H4 (cell line): ENCODE results near the gene BCAR3. TPM values are rescaled to one million over a fixed set of nuclear protein-coding genes. Genes with fewer than 3 reads are reported as not detected.

ENCODE experiments used
- DNase-seq: peaks from one replicate; pipeline ENCODE4 v3.0.0-alpha.2; 2015; ENCODE audit warnings: low spot score
- total RNA-seq: library from RNA; depleted of rRNA; stranded (reverse); fragments of >200 nt; shearing (Covaris generic); gene quantifications from 2 replicates; pipeline ENCODE4 v1.2.3, GENCODE V29; 2014; rRNA removed

BCAR3 gene
- total RNA-seq: 21.8 and 23.7 TPM in 2 replicates

- DNase-seq: no peak
Observed at GRCh38 chr1:93681101-93681988, at the start of gene BCAR3. Gene BCAR3, minus strand, starts transcription at chr1:93681837. Its CDS starts 6,907 bp downstream, at chr1:93674930.

GRCh38 chr1:93730621-93731020 is 49.0 kb upstream of the BCAR3 start:
- DNase-seq: no peak

GRCh38 chr1:93729906-93730305 is 48.3 kb upstream of the BCAR3 start:
- DNase-seq: no peak

GRCh38 chr1:93729502-93729901 is 47.9 kb upstream of the BCAR3 start:
- no peak for DNase-seq

- DNase-seq: no peak
Observed at GRCh38 chr1:93728480-93729131, 47.0 kb upstream of the BCAR3 start.

- no peak for DNase-seq
Observed at GRCh38 chr1:93723733-93724270, 42.2 kb upstream of the BCAR3 start.

GRCh38 chr1:93723110-93723509 is 41.5 kb upstream of the BCAR3 start:
- DNase-seq: no peak

GRCh38 chr1:93722081-93723031 is 40.7 kb upstream of the BCAR3 start:
- no peak for DNase-seq

GRCh38 chr1:93720956-93721626 is 39.5 kb upstream of the BCAR3 start:
- DNase-seq: no peak

- no peak for DNase-seq
Observed at GRCh38 chr1:93717640-93718039, 36.0 kb upstream of the BCAR3 start.

GRCh38 chr1:93716941-93717368 is 35.3 kb upstream of the BCAR3 start:
- DNase-seq: peak; percentile 21

GRCh38 chr1:93716163-93716562 is 34.5 kb upstream of the BCAR3 start:
- DNase-seq: no peak

- peak; percentile 44 for DNase-seq
Observed at GRCh38 chr1:93715529-93716126, 34.0 kb upstream of the BCAR3 start.

GRCh38 chr1:93714356-93714755 is 32.7 kb upstream of the BCAR3 start:
- DNase-seq: no peak

GRCh38 chr1:93713341-93713740 is 31.7 kb upstream of the BCAR3 start:
- DNase-seq: no peak

GRCh38 chr1:93712741-93713140 is 31.1 kb upstream of the BCAR3 start:
- DNase-seq: no peak

- no peak for DNase-seq
Observed at GRCh38 chr1:93710499-93711453, 29.1 kb upstream of the BCAR3 start.

GRCh38 chr1:93708734-93709481 is 27.3 kb upstream of the BCAR3 start:
- DNase-seq: no peak

- no peak for DNase-seq
Observed at GRCh38 chr1:93707956-93708355, 26.3 kb upstream of the BCAR3 start.
